Measurements from ENCODE around the gene DHH.

DNA sequence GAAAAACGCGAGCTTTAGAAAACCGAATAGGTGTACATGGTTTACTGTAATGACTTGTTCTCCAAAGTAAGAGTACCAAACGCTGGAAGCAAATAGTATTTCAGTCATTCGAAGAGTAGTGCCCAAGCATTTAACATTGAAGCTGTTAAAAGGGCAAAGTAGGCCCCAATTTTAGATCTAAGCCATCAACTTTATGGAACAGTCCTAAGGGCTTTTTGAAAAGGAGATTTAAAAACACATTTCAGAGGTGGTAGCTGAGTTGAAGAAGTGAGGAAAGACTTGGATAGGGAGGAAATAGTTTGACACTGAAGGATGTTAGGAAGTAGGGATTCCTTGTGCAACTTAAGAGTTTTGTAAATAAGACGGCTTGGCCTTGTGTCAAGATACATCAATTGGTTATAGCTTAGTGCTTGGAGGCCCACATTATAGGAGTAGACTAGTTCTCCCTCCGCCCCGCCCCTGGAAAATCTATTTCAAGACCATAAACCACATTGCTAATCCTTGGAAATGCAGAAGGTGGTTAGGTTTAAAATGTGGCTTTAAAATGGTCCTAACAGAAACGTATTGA is 37.4 kb upstream of the DHH start:
- TF ChIP-seq CTCF (IDR thresholded peaks at IDR 0.05) (no peak), FOXP1 (CRISPR knock-in tag; IDR thresholded peaks at IDR 0.05; ENCODE audit: borderline replicate concordance) (no peak), FOXK1 (CRISPR knock-in tag; IDR thresholded peaks at IDR 0.05) (no peak), ZNF263 (CRISPR knock-in tag; IDR thresholded peaks at IDR 0.05; ENCODE audit: low read depth) (no peak), CREB1 (CRISPR knock-in tag; IDR thresholded peaks at IDR 0.05) (no peak), NR1H2 (CRISPR knock-in tag; IDR thresholded peaks at IDR 0.05) (no peak), TCF7 (CRISPR knock-in tag; IDR thresholded peaks at IDR 0.05; ENCODE audit: low read depth) (no peak)
